Parathyroid adenoma (tissue), 2 donors: ENCODE results near the gene PCDH15.

ENCODE experiments used
- H2AFZ ChIP-seq: fragments of 300-600 bp; sonication (generic); one replicate; pipeline ENCODE4 v1.7.0; 2017; ENCODE audit warnings: antibody characterized with exemption, mild to moderate bottlenecking
- H3K27ac ChIP-seq: fragments of 300-600 bp; sonication (generic); one replicate; pipeline ENCODE4 v1.7.0; 2017
- H3K27me3 ChIP-seq: fragments of 300-600 bp; sonication (generic); one replicate; pipeline ENCODE4 v1.7.0; 2017; ENCODE audit warnings: low read length; ENCODE audit not compliant: control insufficient read depth, insufficient read depth
- H3K36me3 ChIP-seq: fragments of 300-600 bp; sonication (generic); one replicate; pipeline ENCODE4 v1.7.0; 2017; ENCODE audit warnings: low read length; ENCODE audit not compliant: control insufficient read depth, insufficient read depth
- H3K4me1 ChIP-seq: fragments of 300-600 bp; sonication (generic); one replicate; pipeline ENCODE4 v1.7.0; 2017; ENCODE audit warnings: control low read depth
- H3K4me2 ChIP-seq: fragments of 300-600 bp; sonication (generic); one replicate; pipeline ENCODE4 v1.7.0; 2017; ENCODE audit warnings: low read length
- H3K4me3 ChIP-seq: fragments of 300-600 bp; sonication (generic); one replicate; pipeline ENCODE4 v1.7.0; 2017; ENCODE audit warnings: low read depth, low read length
- H3K79me2 ChIP-seq: fragments of 300-600 bp; sonication (generic); one replicate; pipeline ENCODE4 v1.7.0; 2017; ENCODE audit warnings: control low read depth
- H3K9ac ChIP-seq: fragments of 300-600 bp; sonication (generic); one replicate; pipeline ENCODE4 v1.7.0; 2017; ENCODE audit warnings: mild to moderate bottlenecking
- H3K9me3 ChIP-seq: fragments of 300-600 bp; sonication (generic); one replicate; pipeline ENCODE4 v1.7.0; 2017; ENCODE audit warnings: low read length; ENCODE audit not compliant: control insufficient read depth
- CTCF ChIP-seq: fragments of 300-600 bp; sonication (generic); IDR thresholded peaks from one replicate; pipeline ENCODE4 v1.7.0; 2017; ENCODE audit warnings: antibody characterized with exemption, mild to moderate bottlenecking
- donor health status: primary hyperparathyroidism.

PCDH15 gene

GRCh38 chr10:54577682-54578081 lies 223.3 kb downstream of the PCDH15 start:
- no peak for TF ChIP-seq CTCF
- Histone ChIP-seq H3K79me2 (no peaks in the 10 kb centered on the region), H3K27ac (no peak overlapping the region), H3K27me3 (no peaks in the 10 kb centered on the region), H3K4me3 (no peak overlapping the region), H3K9me3 (no peaks in the 10 kb centered on the region), H3K36me3 (no peaks in the 10 kb centered on the region), H3K9ac (no peak overlapping the region), H3K4me1 (no peaks in the 10 kb centered on the region), H3K4me2 (no peak overlapping the region), H2AFZ (no peak overlapping the region)

GRCh38 chr10:54576541-54576940 lies 224.5 kb downstream of the PCDH15 start:
- no peaks in the 10 kb centered on the region for H3K9me3 ChIP-seq
- H3K27me3 ChIP-seq = no peaks in the 10 kb centered on the region
- no peak overlapping the region for H3K4me2 ChIP-seq
- H3K4me3 ChIP-seq = no peak overlapping the region
- H3K36me3 ChIP-seq = no peaks in the 10 kb centered on the region
- no peak overlapping the region for H3K9ac ChIP-seq
- no peak for TF ChIP-seq CTCF
- no peak overlapping the region for H2AFZ ChIP-seq
- no peak overlapping the region for H3K27ac ChIP-seq
- no peaks in the 10 kb centered on the region for H3K79me2 ChIP-seq
- H3K4me1 ChIP-seq = no peaks in the 10 kb centered on the region

GRCh38 chr10:54559498-54559897 lies 241.5 kb downstream of the PCDH15 start:
- Histone ChIP-seq H3K36me3 (no peaks in the 10 kb centered on the region), H3K27ac (no peak overlapping the region), H3K4me3 (no peak overlapping the region), H3K9ac (no peak overlapping the region), H3K4me2 (no peak overlapping the region), H3K4me1 (no peaks in the 10 kb centered on the region), H3K9me3 (no peaks in the 10 kb centered on the region), H3K79me2 (no peaks in the 10 kb centered on the region), H3K27me3 (no peaks in the 10 kb centered on the region), H2AFZ (no peak overlapping the region)
- no peak for TF ChIP-seq CTCF

- TF ChIP-seq CTCF = no peak
- no peak overlapping the region for H3K9ac ChIP-seq
- H3K36me3 ChIP-seq = no peaks in the 10 kb centered on the region
- no peaks in the 10 kb centered on the region for H3K79me2 ChIP-seq
- H3K27me3 ChIP-seq = no peaks in the 10 kb centered on the region
- H3K4me2 ChIP-seq = no peak overlapping the region
- no peaks in the 10 kb centered on the region for H3K4me1 ChIP-seq
- H3K4me3 ChIP-seq = no peak overlapping the region
- H3K9me3 ChIP-seq = no peaks in the 10 kb centered on the region
- H2AFZ ChIP-seq = no peak overlapping the region
- no peak overlapping the region for H3K27ac ChIP-seq
Measured at GRCh38 chr10:54554028-54554427, 247.0 kb downstream of the PCDH15 start.

- TF ChIP-seq CTCF = no peak
- no peaks in the 10 kb centered on the region for H3K79me2 ChIP-seq
- H2AFZ ChIP-seq = no peak overlapping the region
- H3K9me3 ChIP-seq = no peaks in the 10 kb centered on the region
- no peaks in the 10 kb centered on the region for H3K27me3 ChIP-seq
- no peaks in the 10 kb centered on the region for H3K36me3 ChIP-seq
- H3K4me1 ChIP-seq = no peaks in the 10 kb centered on the region
- no peak overlapping the region for H3K27ac ChIP-seq
- H3K4me3 ChIP-seq = no peak overlapping the region
- no peak overlapping the region for H3K9ac ChIP-seq
- no peak overlapping the region for H3K4me2 ChIP-seq
Measured at GRCh38 chr10:54550016-54550415, 251.0 kb downstream of the PCDH15 start.
